HG02571 (cell line): ENCODE results near the gene CAMK1D.
A peak's percentile ranks its signal among the peaks of the same experiment; 100 is the strongest.
"Not testable (repeated sequence)": the region's sequence is repeated elsewhere in the genome, so short reads cannot be mapped to it uniquely, and the experiment has no call there.

Experiments used
- ATAC-seq: cut with Tn5 transposase; IDR thresholded peaks from one replicate; pipeline ENCODE4 v1.9.1; 2021; ENCODE audit warnings: mild to moderate bottlenecking, moderate library complexity; ENCODE audit not compliant: unreplicated experiment

The CAMK1D gene

DNA sequence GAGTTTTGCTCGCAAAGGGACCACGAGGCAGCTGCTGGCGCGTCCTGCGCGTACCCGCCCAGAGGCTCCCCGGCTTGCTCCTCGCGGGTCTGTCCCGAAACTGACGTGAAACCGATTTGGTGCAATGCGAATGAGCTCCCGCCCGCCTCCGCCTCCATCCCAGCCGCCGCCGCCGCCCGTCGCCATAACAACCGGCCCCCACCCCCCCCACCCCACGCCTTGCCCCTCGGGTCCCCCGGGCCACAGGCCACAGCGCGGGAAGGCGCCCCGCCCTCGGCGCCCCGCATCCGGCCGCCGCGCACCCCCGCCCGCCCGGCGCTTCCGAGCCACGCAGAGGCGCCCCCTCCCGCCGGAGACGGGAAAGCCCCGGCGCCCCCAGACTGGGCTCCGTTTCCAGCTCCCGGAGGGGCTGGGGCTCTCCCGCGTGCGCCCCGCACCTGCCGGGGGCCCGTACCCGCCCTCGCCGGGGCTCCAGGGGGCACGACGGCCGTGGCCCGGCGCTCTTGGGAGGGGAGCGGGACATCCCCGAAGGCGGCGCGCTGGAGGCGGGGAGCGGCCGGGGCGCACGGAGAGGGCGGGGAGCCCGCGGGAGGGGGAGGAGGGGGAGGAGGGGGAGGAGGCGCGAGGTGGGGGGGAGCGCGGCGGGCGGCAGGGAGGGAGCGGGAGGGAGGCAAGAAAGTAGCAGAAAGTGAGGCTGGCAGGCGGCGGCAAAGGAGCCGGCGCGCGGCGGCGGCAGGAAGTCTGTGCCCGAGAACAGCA, at the start of gene CAMK1D:
TSS of gene CAMK1D (plus strand) at position 678 of the 759 bp plus-strand sequence.
- peak; percentile 41 for ATAC-seq

DNA sequence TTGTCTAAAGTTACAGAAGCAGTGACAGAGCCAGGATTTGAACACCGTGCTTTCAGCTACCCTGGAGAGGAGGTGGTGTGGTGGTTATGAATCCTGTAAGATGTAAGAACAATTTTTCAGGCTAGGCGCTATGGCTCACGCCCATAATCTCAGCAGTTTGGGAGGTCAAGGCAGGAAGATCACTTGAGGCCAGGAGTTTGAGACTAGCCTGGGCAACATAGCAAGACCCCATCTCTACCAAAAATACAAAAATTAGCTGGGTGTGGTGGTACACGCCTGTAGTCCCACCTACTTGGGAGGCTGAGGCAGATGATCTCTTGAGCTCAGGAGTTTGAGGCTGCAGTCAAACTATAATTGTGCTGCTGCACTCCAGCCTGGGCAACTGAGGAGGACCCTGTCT, 48.3 kb upstream of the CAMK1D start:
- not testable (repeated sequence) for ATAC-seq

DNA sequence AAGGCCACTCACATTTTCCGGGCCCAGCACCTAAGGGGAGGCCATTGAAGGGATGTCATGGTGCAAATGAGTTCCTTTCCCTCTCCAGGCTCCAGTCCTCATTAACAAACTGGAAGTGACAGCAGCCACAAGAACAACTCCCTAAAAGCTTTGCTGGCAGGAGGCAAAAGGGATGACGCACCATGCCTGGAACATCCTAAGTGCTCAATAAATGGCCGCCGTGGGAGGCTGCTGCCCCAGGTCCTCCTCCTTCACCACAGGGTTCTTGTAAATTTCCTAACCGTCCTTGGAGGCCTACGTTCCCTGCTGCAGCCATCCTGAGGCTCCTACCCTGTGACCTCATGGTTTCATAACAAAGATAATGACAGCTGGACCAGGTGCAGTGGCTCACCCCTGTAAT, 41.3 kb upstream of the CAMK1D start:
- ATAC-seq: no peak

DNA sequence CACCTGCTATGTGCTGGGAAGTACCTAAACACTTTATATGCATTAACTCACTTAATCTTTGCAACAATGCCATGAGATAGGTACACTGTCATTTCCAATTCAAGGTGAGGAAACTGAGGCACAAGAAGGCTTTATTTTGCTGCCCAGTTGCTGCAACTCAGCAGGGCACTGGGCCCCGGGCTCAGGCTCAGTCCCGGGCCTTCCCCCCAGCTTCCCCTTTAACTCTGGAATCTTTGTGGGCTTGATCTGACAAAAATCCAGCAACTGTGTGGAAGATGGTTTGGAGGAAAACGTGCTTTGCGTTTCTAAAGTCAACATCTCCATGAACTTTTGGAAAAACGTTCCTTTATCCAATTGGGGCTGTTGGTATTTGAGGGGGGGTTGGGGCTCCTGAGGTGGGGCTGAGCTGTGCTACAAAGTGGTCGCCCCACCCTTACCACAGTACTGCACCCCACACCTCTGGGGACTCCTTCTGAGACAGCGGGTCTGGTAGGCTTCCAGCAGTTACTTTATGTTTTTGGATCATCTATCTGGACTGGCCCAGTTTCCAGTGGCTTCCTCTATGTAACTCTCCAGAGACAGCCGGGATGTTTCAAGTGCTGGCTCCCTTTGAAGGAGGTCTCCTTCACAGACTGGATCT, 40.5 kb upstream of the CAMK1D start:
- ATAC-seq: no peak

DNA sequence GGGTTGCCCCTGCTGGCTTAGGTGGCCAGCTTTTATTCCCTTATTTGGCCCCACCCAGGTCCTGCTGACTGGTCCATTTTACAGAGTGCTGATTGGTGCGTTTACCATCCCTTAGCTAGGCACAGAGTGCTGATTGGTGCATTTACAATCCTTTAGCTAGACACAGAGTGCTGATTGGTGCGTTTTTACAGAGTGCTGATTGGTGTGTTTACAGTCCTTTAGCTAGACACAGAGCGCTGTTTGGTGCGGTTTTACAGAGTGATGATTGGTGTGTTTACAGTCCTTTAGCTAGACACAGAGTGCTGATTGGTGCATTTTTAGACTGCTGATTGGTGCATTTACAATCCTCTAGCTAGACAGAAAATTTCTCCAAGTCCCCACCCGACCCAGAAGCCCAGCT, 39.6 kb upstream of the CAMK1D start:
- ATAC-seq: not testable (repeated sequence)

DNA sequence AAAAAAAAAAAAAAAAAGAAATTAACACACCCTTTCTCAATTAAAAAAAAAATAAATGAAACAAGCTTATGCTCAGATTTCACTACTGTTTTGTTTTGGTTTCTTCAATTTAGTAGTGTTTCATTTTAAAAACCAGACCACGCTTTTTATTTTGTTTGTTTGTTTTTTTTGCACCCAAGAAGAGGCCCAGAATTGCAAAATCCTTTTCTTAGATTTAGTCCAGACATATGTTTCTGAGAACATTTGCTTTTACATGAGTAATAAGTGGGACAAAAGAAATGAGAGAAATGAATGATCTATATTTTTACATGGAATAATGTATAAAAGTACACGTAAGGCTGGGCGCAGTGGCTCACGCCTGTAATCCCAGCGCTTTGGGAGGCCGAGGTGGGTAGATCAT, 34.5 kb upstream of the CAMK1D start:
- no peak for ATAC-seq

DNA sequence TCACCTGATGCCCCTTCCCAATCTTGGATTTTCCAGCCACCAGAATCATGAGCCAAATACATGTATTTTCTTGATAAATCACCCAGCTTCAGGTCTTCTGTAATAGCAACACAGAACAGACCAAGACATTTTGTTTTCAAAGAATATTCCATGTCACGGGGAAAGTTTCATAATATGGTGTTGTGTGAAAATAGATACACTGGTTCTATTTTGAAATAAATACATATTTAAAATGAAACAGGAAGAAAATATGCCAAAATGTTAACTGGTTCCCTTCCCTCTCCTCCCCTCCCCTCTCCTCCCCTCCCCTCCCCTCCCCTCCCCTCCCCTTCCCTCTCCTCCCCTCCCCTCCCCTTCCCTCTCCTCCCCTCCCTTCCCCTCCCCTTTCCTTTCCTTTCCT, 30.3 kb upstream of the CAMK1D start:
- no peak for ATAC-seq

DNA sequence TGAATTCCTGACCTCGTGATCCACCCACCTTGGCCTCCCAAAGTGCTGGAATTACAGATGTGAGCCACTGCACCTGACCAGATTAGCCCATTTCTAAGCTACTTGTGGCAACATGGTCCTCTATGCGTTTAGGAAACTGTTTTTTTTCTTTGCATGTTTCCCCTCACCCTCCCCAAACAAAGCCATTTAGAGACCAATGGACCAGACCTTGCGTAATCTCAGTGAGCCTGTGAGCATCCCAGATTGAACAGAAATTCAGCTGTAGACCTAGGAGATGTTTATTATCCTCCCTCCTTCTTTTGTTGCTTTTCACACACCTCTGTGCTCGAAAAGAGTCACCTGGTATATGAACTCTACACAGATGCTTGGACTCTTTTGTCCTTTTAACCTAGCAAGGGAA, 28.5 kb upstream of the CAMK1D start:
- no peak for ATAC-seq

DNA sequence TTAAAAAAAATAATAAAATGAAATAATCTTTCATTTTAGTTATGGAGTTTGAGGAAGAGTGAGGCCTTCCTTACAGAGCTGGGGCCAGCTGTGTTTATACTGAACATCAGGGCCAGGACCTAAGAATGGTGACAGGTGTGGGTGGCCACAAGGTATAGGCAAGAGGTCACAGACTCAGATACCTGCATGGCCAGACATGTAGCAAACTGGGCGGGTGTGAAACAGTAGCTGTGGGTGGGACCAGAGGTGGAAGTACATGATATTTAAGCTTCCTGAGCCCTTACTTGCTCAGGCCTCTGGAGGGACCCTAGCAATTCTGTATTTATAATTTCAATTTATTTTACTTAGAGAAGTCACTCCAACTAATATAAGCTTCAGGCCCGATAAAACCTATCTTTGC, 27.7 kb upstream of the CAMK1D start:
- ATAC-seq: no peak

DNA sequence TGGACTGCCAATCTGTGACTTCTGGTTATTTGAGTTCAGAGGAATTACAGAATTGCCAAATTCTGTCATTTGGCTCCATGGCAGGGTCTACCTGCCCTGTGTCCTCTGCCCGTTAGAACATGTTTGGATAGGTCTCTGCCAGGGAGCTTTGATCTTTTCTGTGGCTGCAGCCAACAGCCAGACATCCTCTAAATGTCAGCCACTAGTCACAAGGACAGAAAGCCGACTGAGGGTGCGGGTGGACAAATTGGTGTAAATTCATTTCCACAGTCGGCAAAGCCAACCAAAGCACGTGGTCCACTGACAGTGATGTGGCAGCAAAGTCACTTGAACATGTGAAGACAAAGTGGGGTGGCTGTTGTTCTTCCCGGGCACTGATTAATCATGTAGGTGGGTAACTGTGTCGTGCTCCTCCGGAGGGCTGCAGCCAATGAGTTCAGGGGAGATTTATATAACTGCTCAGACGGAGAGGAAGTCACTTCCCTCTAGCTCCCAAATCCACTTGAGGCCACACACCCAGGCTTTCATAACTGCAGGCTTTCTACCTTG, 26.7 kb upstream of the CAMK1D start:
- ATAC-seq: no peak

DNA sequence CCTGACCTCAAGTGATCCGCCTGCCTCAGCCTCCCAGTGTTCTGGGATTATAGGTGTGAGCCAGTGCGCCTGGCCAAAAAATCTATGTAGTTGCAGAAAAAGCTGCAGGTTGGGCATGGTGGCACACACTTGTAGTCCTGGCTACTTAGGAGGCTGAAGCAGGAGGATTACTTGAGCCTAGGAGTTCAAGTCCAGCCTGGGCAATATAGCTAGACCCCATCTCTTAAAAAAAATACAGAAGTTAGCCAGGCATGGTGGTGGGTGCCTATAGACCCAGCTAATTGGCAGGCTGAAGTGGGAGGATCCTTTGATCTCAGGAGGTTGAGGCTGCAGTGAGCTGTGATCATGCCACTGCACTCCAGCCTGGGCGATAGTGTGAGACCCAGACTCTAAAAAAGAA, 24.8 kb upstream of the CAMK1D start:
- ATAC-seq: no peak

DNA sequence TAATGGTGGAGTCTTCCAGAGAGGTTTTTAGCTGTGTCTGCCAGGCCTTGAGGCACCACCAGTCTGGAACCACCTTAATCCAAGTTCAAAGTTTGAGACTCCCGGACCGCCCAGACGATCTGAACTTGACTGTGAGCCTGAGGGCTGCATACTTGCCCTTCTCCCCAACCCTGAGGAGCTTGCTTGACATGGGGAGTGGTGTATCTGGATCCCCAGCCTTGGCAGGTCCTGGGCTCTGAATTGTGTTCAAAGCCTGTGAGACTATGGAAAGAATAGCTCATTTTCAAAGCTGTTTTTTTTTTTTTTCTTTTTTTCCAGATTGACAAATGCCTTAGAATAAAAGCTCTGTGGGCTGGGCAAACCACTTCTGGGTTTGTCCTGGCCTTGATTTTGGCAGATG, 22.3 kb upstream of the CAMK1D start:
- no peak for ATAC-seq

DNA sequence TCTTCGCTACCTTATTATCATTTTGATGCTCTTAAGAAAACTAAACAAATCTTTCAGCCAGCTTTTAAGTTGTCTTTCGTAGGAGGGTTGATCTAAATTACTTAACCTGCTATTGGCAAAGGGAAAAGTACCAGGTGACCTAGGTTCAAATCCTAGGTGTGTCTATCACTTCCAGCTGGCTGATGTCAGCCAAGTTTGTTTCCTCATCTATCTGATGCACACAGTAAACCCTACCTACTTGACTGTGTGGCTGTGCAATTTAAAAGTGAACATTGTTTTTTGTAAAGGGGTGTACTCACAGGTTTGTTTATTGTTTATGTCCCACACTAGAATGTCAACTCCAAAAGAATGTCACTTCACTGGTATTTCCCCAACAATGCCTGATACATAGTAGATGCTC, 21.9 kb upstream of the CAMK1D start:
- ATAC-seq: no peak

DNA sequence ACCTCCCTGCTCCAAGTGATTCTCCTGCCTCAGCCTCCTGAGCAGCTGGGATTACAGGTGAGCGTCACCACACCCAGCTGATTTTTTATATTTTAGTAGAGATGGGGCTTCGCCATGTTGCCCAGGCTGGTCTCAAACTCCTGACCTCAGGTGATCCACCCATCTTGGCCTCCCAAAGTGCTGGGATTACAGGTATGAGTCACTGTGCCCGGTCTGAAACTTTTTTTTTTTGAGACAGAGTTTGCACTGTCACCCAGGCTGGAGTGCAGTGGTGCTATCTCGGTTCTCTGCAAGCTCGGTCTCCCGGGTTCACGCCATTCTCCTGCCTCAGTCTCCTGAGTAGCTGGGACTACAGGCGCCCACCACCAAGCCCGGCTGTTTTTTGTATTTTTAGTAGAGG, 21.0 kb upstream of the CAMK1D start:
- not testable (repeated sequence) for ATAC-seq

DNA sequence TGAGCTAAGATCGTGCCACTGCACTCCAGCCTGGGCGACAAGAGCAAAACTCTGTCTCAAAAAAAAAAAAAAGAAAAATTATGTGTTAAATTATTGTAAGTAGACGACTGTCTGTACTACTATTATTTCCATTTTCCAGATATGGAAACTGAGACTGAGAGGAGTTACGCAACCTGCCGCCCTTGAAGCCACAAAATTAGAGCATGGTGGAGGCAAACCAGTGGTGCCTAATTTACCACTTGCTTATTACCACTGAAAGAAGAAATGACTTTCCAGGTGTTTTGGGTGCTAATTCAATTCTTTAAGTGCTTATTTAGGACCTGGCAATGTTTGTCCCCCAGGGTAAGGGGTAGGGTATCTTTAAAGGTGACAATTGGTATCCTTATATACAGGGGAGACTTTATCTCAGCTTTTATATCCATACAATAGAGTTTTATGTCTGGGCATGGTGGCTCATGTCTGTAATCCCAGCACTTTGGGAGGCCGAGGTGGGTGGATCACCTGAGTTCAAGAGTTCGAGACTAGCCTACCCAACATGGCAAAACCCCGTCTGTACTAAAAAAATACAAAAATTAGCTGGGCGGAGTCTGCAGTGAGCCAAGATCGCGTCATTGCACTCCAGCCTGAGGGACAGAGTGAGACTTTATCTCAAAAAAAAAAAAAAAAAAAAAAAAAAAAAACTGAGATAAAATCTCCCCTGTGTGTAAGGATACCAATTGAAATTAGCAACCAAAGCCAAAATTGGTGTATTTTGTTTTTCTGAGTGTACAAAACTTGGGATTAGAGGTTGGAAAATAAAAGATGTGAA, 16.6 kb upstream of the CAMK1D start:
- ATAC-seq: no peak

DNA sequence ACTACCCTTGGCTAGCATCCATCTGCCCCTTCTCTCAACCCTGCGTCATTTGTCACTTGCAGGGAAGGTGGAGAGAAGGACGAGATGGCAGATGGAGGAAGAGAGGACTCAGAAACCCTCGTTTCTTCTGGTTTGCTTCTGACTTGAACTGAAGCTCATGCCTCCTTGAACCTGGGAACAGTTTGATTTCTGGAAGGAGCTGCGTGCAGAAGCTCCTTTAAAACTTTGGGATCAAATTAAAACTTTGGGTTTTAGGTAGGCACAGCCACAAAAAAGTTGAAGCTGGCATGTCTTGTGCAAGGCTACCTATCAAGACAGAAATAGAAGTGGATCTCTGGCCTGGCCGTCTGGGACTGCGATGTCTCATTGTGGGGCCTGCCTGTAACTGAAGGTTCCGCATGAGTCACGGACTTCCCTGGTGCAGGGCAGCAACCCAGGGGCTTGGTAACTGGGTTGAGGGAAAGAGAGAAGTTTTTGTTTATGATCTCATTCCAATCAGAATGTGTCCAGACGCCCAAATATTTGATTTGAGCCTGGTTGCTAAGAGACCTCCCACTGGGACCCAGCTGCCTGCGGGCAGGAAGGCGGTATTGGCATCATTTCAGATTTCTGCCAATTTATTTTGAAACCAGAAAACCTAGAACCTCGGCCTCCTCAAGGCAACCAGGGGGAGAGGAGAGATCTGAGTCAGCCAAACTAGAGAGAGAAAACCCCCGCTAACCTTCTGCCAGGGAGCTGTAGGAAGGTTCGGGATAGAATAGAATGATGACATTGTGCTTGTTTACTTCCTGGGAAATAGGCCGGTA, 15.8 kb upstream of the CAMK1D start:
- peak; percentile 56 for ATAC-seq

DNA sequence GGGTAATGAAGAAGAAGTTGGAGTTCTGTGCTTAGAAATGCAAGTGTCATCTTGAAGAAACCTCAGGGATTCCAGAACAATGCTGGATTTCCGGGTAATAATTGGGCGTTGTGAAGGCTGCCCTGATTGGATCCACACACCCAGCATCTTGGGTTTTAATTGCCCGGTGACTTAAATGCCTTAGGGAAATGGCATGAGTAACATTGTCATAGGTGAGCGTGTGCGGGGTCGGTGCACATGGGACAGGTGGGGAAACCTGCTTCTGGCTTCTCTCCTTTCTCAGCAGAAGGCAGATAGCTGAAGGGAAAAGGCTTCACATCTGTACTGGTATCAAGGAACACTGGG, 15.2 kb upstream of the CAMK1D start:
- ATAC-seq: no peak

DNA sequence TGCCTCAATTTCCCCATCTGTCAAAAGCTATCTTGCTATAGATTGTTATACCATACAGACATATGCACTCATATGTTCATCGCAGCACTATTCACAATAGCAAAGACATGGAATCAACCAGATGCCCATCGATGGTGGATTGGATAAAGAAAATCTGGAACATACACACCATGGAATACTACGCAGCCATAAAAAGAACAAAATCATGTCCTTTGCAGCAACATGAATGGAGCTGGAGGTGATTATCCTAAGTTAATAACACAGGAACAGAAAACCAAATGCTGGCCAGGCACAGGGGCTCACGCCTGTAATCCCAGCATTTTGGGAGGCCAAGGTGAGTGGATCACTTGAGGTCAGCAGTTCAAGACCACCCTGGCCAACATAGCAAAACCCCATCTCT, 14.2 kb upstream of the CAMK1D start:
- ATAC-seq: not testable (repeated sequence)

DNA sequence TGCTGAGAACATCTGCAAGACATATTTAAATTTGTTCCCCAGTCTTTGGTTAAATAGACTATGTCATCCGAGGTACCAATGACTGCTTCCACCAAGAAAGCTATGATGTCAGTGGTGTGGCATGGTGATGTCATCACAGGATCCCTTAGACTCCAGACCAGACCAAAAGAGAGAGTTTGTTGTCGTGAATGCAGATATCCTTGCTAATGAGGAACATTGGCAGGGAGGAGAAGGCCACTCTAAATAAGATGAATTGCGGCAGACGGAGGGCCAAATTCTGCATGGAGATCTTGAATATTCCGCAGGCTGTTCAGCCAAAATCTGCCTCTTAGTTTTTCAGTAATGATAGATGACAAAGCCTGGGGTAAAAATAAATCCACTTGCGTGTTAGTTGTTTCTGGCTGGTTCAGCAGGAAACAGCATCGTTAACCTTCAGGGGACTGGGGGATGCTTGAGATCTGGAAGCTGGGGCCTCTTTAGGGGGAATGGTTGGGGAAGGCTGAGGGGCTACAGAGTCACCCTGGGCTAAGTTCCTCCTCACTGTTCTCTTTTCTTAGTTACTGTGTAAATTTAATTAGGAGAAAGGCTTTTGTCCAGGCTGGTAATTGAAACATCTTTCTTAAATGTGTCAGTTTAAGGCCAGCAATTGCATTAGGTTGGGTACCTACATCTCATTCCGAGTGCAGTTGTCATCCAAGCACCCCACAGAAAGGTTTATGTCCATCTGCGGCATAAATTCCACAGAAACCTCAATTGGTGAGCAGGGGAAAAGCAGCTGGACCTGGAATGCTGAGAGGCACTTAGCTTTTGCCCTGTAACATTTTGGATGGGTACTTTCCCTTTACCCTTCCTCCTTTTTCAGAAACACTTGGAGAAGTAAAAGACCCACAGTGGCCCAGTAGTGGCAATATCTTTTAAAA, 11.6 kb upstream of the CAMK1D start:
- ATAC-seq: no peak

DNA sequence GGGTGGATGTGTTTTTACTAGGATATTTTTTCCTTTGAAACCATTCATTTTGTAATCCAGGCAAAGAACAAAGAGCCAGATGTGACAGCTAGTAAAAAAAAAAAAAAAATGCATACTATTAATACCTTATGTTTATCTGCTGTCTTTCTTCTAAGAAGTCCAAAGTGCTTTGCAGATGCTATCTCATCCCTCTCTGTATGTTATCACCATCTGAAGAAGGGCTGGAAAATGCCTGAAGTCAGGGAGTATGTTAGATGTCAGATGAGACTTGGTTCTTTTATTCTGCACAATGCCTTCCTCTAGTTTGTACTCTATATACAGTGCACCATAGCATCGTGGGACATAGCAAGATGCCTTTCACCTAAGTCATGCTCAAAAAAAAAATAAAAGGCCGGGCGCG, 10.4 kb upstream of the CAMK1D start:
- ATAC-seq: no peak
